NB4 (cell line): Measurements from ENCODE around the gene DLX3.

Experiments
- POLR2A ChIP-seq: IDR thresholded peaks from 2 replicates; pipeline ENCODE4 v1.6.1; 2011; ENCODE audit warnings: mild to moderate bottlenecking; ENCODE audit not compliant: insufficient read length; ENCODE audit errors: extremely low read depth
- TF ChIP-seq, protein P1 (sequence below): IDR thresholded peaks from one replicate; pipeline ENCODE4 v1.5.1; 2012; ENCODE audit warnings: low read depth, low read length

DNA sequence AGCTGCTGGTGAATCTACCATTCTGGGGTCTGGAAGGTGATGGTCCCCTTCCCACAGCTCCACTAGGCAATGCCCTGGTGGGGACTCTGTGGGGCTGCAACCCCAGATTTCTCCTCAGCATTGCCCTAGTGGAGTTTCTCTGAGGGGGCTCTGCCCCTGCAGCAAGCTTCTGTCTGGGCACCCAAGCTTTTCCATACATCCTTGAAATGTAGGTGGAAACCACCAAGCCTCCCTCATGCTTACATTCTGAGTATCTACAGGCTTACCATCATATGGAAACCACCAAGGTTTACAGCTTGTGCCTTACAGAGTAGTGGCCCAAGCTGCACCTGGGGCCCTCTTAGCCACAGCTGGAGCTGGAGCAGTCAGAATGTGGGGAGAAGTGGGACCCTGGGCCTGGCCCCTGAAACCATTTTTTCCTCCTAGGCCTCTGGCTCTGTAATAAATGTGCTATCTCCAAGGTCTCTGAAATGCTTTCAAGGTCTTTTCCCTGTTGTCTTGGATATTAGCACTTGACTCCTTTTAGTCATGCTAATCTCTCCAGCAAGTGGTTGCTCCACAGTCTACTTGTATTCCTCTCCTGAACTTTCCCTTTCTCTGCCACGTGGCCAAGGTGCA, 19.6 kb upstream of the DLX3 start:
- TF ChIP-seq, protein P1, sequence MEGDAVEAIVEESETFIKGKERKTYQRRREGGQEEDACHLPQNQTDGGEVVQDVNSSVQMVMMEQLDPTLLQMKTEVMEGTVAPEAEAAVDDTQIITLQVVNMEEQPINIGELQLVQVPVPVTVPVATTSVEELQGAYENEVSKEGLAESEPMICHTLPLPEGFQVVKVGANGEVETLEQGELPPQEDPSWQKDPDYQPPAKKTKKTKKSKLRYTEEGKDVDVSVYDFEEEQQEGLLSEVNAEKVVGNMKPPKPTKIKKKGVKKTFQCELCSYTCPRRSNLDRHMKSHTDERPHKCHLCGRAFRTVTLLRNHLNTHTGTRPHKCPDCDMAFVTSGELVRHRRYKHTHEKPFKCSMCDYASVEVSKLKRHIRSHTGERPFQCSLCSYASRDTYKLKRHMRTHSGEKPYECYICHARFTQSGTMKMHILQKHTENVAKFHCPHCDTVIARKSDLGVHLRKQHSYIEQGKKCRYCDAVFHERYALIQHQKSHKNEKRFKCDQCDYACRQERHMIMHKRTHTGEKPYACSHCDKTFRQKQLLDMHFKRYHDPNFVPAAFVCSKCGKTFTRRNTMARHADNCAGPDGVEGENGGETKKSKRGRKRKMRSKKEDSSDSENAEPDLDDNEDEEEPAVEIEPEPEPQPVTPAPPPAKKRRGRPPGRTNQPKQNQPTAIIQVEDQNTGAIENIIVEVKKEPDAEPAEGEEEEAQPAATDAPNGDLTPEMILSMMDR = no peak
- TF ChIP-seq POLR2A = no peak
